A673 (cell line): ENCODE results near the gene FBXL4.

Experiments
- EZH2 ChIP-seq: fragments of 200-600 bp; sonication (generic); IDR thresholded peaks from 2 replicates; pipeline ENCODE4 v1.6.1; 2017; ENCODE audit warnings: borderline replicate concordance, low read depth, mild to moderate bottlenecking, mixed read lengths, antibody characterized with exemption, low read length; ENCODE audit not compliant: poor library complexity, severe bottlenecking
- TF ChIP-seq, protein P1 (sequence below): fragments of 300-800, 200-600 bp; sonication (generic); conservative IDR thresholded peaks from 2 replicates; pipeline ENCODE4 v1.5.1; 2017; ENCODE audit warnings: low read depth, mild to moderate bottlenecking, antibody characterized with exemption, low read length, moderate library complexity, mixed read lengths

DNA sequence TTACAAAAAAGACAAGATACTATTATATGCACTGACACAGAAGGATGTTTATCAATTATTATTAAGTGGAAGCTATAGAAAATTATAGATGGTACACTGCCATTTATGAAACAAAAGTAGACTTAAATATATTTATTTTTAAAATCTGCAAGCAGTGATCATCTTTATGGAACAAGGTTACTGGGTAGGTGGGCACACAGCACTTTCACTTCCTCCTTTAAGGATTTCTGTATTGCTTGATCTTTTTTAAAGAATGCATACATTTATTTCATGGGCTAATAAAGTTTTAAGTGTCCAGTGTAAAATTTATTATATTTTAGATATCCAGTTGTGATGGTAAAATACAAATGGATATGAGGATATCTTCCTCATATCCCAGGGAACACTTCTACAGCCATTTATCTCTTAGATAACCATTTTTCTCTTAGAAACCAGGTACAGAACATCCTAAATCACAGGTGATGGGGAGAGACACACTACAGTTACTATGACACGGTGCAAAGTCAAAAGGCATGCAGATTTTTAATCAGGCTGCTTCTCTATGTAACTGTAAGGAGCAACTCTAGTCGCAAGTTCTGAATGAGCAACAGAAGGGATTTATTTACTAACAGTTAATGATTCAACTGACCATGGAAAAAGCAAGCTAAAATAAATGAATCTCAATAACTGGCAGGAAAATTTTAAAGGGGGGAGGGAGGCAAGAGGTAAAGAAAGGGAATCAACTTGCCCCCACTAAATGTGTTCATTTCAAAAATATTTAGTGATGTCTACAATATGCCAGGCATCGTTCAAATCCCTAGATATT lies 2.2 kb downstream of the FBXL4 start:
- TF ChIP-seq, protein P1, sequence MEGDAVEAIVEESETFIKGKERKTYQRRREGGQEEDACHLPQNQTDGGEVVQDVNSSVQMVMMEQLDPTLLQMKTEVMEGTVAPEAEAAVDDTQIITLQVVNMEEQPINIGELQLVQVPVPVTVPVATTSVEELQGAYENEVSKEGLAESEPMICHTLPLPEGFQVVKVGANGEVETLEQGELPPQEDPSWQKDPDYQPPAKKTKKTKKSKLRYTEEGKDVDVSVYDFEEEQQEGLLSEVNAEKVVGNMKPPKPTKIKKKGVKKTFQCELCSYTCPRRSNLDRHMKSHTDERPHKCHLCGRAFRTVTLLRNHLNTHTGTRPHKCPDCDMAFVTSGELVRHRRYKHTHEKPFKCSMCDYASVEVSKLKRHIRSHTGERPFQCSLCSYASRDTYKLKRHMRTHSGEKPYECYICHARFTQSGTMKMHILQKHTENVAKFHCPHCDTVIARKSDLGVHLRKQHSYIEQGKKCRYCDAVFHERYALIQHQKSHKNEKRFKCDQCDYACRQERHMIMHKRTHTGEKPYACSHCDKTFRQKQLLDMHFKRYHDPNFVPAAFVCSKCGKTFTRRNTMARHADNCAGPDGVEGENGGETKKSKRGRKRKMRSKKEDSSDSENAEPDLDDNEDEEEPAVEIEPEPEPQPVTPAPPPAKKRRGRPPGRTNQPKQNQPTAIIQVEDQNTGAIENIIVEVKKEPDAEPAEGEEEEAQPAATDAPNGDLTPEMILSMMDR: no peak
- TF ChIP-seq EZH2: no peak
